HG03432 (cell line): ENCODE data around the gene ARHGEF40.

Experiments used
- ATAC-seq: cut with Tn5 transposase; IDR thresholded peaks from one replicate; pipeline ENCODE4 v1.9.1; 2021; ENCODE audit warnings: mild to moderate bottlenecking, moderate library complexity; ENCODE audit not compliant: unreplicated experiment

The ARHGEF40 gene

GRCh38 chr14:21070083-21070609, at the start of gene ARHGEF40:
ARHGEF40 (plus strand) TSS chr14:21070304; CDS start chr14:21070397, 93 bp downstream.
- no peak for ATAC-seq

GRCh38 chr14:21020977-21021545, 49.0 kb upstream of the ARHGEF40 start:
- ATAC-seq: no peak

DNA sequence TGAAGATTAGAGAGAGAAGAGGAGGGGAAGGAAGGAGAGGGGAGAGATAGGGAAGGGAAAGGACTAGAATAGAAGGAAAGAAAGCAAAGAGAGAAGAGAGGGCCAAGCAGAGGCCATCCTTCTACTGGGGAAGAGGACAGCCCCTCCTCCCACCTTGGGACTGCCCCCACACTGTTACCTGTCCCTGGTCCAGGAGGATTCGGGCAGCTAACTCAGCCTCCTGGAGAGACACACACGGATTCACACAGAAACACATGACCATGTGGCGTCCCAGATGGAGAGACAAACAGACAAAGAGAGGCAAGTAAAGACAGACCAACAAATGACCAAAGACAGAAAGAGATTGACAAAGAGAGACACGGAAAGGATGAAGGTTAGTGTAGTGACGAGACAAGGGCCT, 47.4 kb upstream of the ARHGEF40 start:
- no peak for ATAC-seq

GRCh38 chr14:21023174-21023573, 46.9 kb upstream of the ARHGEF40 start:
- no peak for ATAC-seq

- ATAC-seq: no peak
Measured at GRCh38 chr14:21023817-21024584, 46.1 kb upstream of the ARHGEF40 start.

- ATAC-seq: no peak
Measured at GRCh38 chr14:21024585-21025370, 45.3 kb upstream of the ARHGEF40 start, which contains the start of gene NDRG2. NDRG2 (minus strand) TSS chr14:21025061; CDS start chr14:21023315, 1,746 bp downstream.

- no peak for ATAC-seq
Measured at GRCh38 chr14:21025371-21026273, 44.5 kb upstream of the ARHGEF40 start.

- no peak for ATAC-seq
Measured at GRCh38 chr14:21026274-21026987, 43.7 kb upstream of the ARHGEF40 start.

GRCh38 chr14:21026988-21027315, 43.2 kb upstream of the ARHGEF40 start:
- ATAC-seq: no peak

DNA sequence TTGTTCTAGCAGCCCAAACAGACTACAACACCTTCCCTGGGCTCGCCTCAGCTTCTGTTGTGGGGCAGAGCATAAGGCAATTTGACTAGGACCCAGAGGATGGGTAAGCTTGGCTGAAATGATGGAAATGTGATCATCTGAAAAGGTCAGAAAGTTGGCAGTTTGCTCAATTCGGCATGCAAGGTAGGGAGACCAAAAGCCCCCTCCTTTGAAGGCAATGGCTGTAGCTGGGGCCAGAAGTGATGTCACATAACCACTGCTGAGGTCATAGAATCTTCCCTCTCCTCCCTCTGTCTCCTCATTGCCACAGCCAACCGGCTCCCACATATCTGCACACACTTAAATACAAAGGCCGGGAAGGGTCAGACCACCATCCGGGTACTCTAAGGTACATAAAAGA, 40.2 kb upstream of the ARHGEF40 start, which contains the start of gene TPPP2:
TSS of gene TPPP2 (plus strand) at position 301 of the 400 bp plus-strand sequence. CDS start 365 bp downstream, outside the sequence.
- no peak for ATAC-seq

DNA sequence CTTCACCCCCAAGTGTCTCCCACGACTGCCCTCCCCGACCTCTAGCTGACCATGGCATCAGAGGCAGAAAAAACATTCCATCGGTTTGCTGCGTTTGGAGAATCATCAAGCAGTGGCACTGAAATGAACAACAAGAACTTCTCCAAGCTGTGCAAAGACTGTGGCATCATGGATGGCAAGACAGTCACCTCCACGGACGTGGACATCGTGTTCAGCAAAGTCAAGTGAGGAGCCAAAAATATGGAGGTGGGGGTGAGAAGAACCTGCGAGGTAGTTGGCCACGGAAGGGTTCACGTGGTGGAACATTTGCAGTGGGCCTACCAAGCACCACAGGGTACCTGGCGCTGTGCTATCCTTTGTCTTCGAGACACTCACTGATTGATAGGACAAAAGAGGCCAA, 39.6 kb upstream of the ARHGEF40 start:
- no peak for ATAC-seq

- ATAC-seq: no peak
Measured at GRCh38 chr14:21032326-21033132, 37.6 kb upstream of the ARHGEF40 start.

DNA sequence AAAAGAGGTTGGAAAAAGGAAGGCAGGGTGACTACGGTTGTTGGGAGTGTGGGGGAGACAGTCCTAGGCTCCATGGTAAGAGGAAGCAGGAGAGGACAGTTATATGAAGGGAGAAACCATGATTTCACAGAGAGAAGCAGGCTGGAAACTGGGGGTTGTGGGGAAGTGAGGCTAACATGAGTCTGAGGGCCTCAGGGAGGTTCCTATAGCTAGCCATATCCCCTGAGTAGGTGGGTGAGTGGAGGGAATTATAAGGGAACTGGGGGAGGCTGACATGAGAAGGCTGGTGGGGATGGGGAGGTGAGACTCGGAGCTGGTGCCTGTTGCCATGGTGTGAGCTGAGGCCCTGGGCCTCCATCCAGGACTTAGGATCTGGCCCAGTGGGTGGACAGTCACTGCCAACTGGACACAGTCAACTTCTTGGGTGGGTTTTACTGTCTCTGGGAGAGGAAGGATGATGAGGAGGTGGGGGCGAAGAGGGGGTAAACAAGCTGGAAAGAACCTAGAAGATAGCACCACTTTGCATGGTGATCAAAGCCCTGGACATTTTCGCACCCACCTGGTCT, 36.9 kb upstream of the ARHGEF40 start:
- no peak for ATAC-seq

DNA sequence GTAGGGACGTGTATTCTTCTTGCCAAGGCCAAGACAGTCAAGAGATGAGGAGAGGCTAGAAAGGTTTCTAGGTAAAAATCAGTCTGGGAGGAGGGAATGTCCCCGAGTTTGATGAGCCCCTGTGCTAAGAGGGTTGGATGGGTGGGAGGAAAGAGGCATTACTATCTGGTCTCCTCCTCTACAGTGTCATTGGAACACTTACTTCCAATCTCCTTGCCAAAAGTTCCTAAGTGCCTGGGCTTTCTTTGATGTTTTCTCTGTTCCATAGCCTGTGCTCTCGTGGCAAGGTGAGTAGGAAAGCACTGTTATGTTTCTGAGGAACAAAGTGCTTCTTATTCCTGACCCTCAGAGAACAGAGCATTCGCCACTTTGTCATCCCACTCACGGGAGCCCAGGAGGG, 35.4 kb upstream of the ARHGEF40 start, which contains the start of gene RNASE13:
TSS of gene RNASE13 (minus strand) at position 101 of the 400 bp plus-strand sequence. CDS start 519 bp downstream, outside the sequence.
- no peak for ATAC-seq

GRCh38 chr14:21036751-21037150, 33.4 kb upstream of the ARHGEF40 start:
- ATAC-seq: no peak

DNA sequence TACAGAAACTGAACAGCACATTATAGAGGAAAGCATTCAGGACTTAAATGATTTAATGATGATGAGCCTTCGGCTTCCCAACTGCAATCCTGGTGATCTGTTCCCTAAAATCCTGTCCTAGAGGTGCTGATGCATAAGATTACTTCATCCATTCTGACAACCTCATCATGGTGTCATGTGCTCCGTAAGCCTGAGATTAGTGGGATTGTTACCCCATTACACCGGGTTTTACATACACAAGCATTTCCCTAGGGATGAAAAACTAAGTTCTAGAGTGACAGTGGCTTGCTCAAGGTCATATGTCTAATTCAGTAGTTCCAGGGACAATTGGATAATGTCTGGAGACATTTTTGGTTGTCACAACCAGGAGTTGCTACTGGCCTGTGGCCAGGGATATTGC, 32.9 kb upstream of the ARHGEF40 start:
- no peak for ATAC-seq

DNA sequence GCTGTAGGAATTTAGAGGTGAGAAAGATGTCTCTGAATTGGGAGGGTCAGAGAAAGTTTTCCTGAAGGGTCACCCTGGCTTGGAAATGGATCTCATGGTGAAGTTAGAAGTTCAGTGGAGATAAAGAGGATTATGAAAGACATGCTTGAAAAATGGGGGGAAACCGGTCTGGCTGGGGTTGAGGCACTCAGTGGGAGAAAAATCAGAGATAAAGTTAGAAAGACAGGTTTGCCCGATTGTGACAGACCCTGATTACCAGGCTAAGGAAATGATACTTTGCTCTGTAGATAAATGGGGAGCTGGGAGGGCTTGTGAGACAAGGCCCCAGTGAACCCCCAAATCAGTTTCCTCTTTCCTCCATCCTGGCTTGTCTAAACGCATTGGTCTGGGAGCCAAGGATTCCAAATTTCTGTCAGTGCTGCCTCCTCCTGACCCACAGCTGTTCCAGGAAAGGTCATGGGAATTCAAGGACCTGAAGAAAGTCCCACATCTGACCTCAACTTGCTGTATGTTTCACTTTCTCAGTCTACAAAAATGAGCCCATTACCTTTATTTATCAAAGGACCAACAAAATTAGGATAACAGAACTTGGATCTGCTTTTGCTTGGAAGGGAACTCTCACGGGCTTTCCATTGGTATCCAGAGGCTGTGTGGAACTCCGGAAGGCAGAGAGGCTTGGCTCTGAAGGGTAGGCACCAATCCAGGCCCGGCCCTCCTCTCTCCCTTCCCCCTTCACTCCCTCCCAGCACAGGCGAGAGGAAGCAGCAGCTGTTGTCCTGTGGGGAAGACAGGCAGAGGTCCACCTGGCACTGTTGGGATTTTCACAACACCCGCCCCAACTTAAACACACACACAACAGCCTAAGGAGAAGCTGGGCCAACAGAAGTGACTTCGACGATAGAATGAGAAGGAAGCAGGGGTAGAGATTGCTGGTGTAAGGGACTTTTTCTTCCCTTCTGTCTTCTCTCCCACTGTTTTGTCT, 31.4 kb upstream of the ARHGEF40 start:
- ATAC-seq: no peak
